HCT116 (cell line): ENCODE measurements around the gene UBTD2. TPM values are rescaled to one million over a fixed set of nuclear protein-coding genes. Genes with fewer than 3 reads are reported as not detected.

Experiments used
- ATAC-seq: fragments of 200-7000 bp; cut with Tn5 transposase; 2 replicates; pipeline ENCODE4 v1.9.1; 2020; ENCODE audit warnings: mild to moderate bottlenecking, moderate library complexity
- BruUV-seq: library from RNA; stranded (reverse); fragments of 400-500 nt; replicated peaks from 2 replicates; lab custom pipeline; 2021; lab: Mats Ljungman, UMichigan
- CTCF ChIA-PET: fragments of 300-600 bp; sonication (Branson Sonifier 250); formaldehyde crosslinking; loops from one replicate; lab custom pipeline; 2021; ENCODE audit warnings: antibody characterized with exemption; lab: Charles Lee
- POLR2A ChIA-PET: fragments of 300-600, 350-600 bp; sonication (Branson Sonifier 250); formaldehyde crosslinking; loops from one replicate; lab custom pipeline; 2021; ENCODE audit warnings: antibody characterized with exemption; lab: Charles Lee
- RAD21 ChIA-PET, 2 experiments: fragments of 300-600 bp; sonication (Branson Sonifier 250); formaldehyde crosslinking; loops; one replicate each; lab custom pipeline; 2023; ENCODE audit warnings: low total read pairs in 2 of 2; ENCODE audit not compliant: uncharacterized antibody in 2 of 2, unreplicated experiment in 2 of 2, low non-redundant PET in 1 of 2; lab: Charles Lee
- DNase-seq: peaks from one replicate; pipeline ENCODE4 v3.0.0-alpha.2; 2010; ENCODE audit warnings: low read depth, low spot score
- H2AFZ ChIP-seq: fragments of 200-600 bp; shearing (Covaris generic), sonication (generic); 2 replicates; pipeline ENCODE4 v1.6.1; 2017; ENCODE audit warnings: low read depth, mixed run types, mixed read lengths, antibody characterized with exemption, low read length; ENCODE audit not compliant: poor library complexity, severe bottlenecking
- H3K27ac ChIP-seq: 2 replicates; pipeline ENCODE4 v1.5.1; 2012; ENCODE audit warnings: low read depth, low read length
- H3K27me3 ChIP-seq: fragments of 200-600 bp; sonication (generic); 2 replicates; pipeline ENCODE4 v1.6.1; 2016; ENCODE audit warnings: mixed run types, low read length, mixed read lengths; ENCODE audit not compliant: insufficient read depth
- H3K36me3 ChIP-seq, 2 experiments: fragments of 200-500 bp in 1 of 2; fragments of 200-600 bp in 1 of 2; sonication (Bioruptor generic) in 1 of 2; sonication (generic) in 1 of 2; 2 replicates each; pipeline versions ENCODE4 v1.5.1 to v1.6.1; 2014 to 2016; ENCODE audit warnings: low read length in 2 of 2, inconsistent platforms in 1 of 2, mixed read lengths in 1 of 2, mixed run types in 1 of 2; ENCODE audit not compliant: insufficient read depth in 2 of 2, control insufficient read depth in 1 of 2
- H3K4me1 ChIP-seq, 2 experiments: fragments of 200-600 bp in 1 of 2; sonication (generic) in 1 of 2; 2 replicates each; pipeline versions ENCODE4 v1.5.1 to v1.6.1; 2012 to 2017; ENCODE audit warnings: low read length in 2 of 2, inconsistent platforms in 1 of 2, mild to moderate bottlenecking in 1 of 2, mixed read lengths in 1 of 2, mixed run types in 1 of 2, moderate library complexity in 1 of 2; ENCODE audit not compliant: insufficient read depth in 2 of 2, control insufficient read depth in 1 of 2
- H3K4me2 ChIP-seq: fragments of 200-600 bp; sonication (generic); 2 replicates; pipeline ENCODE4 v1.6.1; 2017; ENCODE audit warnings: mixed run types, low read length, mixed read lengths
- H3K4me3 ChIP-seq, 2 experiments: fragments of 200-600 bp in 1 of 2; sonication (generic) in 1 of 2; replicated peaks in 1 of 2; 2 replicates each; pipeline ENCODE4 v1.5.1; 2011 to 2016; ENCODE audit warnings: low read length in 2 of 2, control low read depth in 1 of 2, low read depth in 1 of 2, mild to moderate bottlenecking in 1 of 2, mixed read lengths in 1 of 2, mixed run types in 1 of 2
- H3K79me2 ChIP-seq: fragments of 200-600 bp; sonication (generic); 2 replicates; pipeline ENCODE4 v1.6.1; 2017; ENCODE audit warnings: mild to moderate bottlenecking, mixed run types, low read length, moderate library complexity, mixed read lengths; ENCODE audit not compliant: insufficient read depth
- H3K9ac ChIP-seq: fragments of 200-600 bp; sonication (generic); 2 replicates; pipeline ENCODE4 v1.6.1; 2016; ENCODE audit warnings: low read length, mixed read lengths
- H3K9me2 ChIP-seq: fragments of 200-600 bp; sonication (generic), shearing (Covaris generic); 2 replicates; pipeline ENCODE4 v1.6.1; 2017; ENCODE audit warnings: mixed run types, mild to moderate bottlenecking, moderate library complexity; ENCODE audit not compliant: insufficient read depth
- H3K9me3 ChIP-seq, 2 experiments: fragments of 200-500 bp in 1 of 2; fragments of 200-600 bp in 1 of 2; sonication (Bioruptor generic) in 1 of 2; sonication (generic) in 1 of 2; 2 replicates each; pipeline ENCODE4 v1.6.1; 2014 to 2017; ENCODE audit warnings: low read length in 2 of 2, mixed read lengths in 2 of 2, inconsistent platforms in 1 of 2, low read depth in 1 of 2, mild to moderate bottlenecking in 1 of 2, mixed run types in 1 of 2, moderate library complexity in 1 of 2; ENCODE audit not compliant: control insufficient read depth in 1 of 2, insufficient read depth in 1 of 2
- H4K20me1 ChIP-seq: fragments of 200-600 bp; sonication (generic), shearing (Covaris generic); 2 replicates; pipeline ENCODE4 v1.6.1; 2017; ENCODE audit warnings: mixed run types, mild to moderate bottlenecking, moderate library complexity; ENCODE audit not compliant: insufficient read depth
- CEBPB ChIP-seq: IDR thresholded peaks from 2 replicates; pipeline ENCODE4 v1.6.1; 2012; ENCODE audit warnings: low read depth
- CTCF ChIP-seq, 3 experiments: fragments of 200-600 bp in 1 of 3; sonication (generic) in 1 of 3; IDR thresholded peaks in 2 of 3; conservative IDR thresholded peaks in 1 of 3; 2 replicates each; pipeline ENCODE4 v1.5.1; 2012 to 2017; ENCODE audit warnings: low read depth in 2 of 3, low read length in 2 of 3, antibody characterized with exemption in 1 of 3, borderline replicate concordance in 1 of 3, control low read depth in 1 of 3, mild to moderate bottlenecking in 1 of 3, mixed read lengths in 1 of 3, mixed run types in 1 of 3, moderate library complexity in 1 of 3; ENCODE audit not compliant: insufficient read depth in 1 of 3
- EGR1 ChIP-seq: IDR thresholded peaks from 2 replicates; pipeline ENCODE4 v1.6.1; 2012; ENCODE audit warnings: low read depth
- ELF1 ChIP-seq: IDR thresholded peaks from 2 replicates; pipeline ENCODE4 v1.6.1; 2012; ENCODE audit warnings: low read depth, borderline replicate concordance
- EZH2 ChIP-seq: fragments of 200-600 bp; sonication (generic); IDR thresholded peaks from 2 replicates; pipeline ENCODE4 v1.6.1; 2017; ENCODE audit warnings: antibody characterized with exemption, mixed run types
- EZH2phosphoT487 ChIP-seq: fragments of 200-600 bp; IDR thresholded peaks from 2 replicates; pipeline ENCODE4 v1.6.1; 2018; ENCODE audit warnings: antibody characterized with exemption, borderline replicate concordance
- JUND ChIP-seq: IDR thresholded peaks from 2 replicates; pipeline ENCODE4 v1.6.1; 2012
- MAX ChIP-seq: IDR thresholded peaks from 2 replicates; pipeline ENCODE4 v1.6.1; 2012
- POLR2A ChIP-seq: IDR thresholded peaks from 2 replicates; pipeline ENCODE4 v1.7.0; 2011; ENCODE audit warnings: borderline replicate concordance; ENCODE audit not compliant: insufficient read depth, insufficient read length; ENCODE audit errors: extremely low read depth
- POLR2AphosphoS5 ChIP-seq: IDR thresholded peaks from 2 replicates; pipeline ENCODE4 v1.6.1; 2011; ENCODE audit warnings: mild to moderate bottlenecking, low read depth, low read length, moderate library complexity
- SIN3A ChIP-seq: IDR thresholded peaks from 2 replicates; pipeline ENCODE4 v1.6.1; 2012; ENCODE audit warnings: low read depth
- SP1 ChIP-seq: IDR thresholded peaks from 2 replicates; pipeline ENCODE4 v1.6.1; 2012; ENCODE audit warnings: low read depth
- SRF ChIP-seq: IDR thresholded peaks from 2 replicates; pipeline ENCODE4 v1.6.1; 2012; ENCODE audit warnings: low read depth
- TCF7L2 ChIP-seq: IDR thresholded peaks from 2 replicates; pipeline ENCODE4 v1.7.0; 2011; ENCODE audit warnings: borderline replicate concordance, inconsistent platforms; ENCODE audit not compliant: insufficient read depth, insufficient read length; ENCODE audit errors: extremely low read depth
- YY1 ChIP-seq: IDR thresholded peaks from 2 replicates; pipeline ENCODE4 v1.6.1; 2011; ENCODE audit warnings: low read length, low read depth, moderate library complexity, mild to moderate bottlenecking; ENCODE audit not compliant: insufficient replicate concordance; ENCODE audit errors: extremely low read depth
- ZBTB33 ChIP-seq: IDR thresholded peaks from 2 replicates; pipeline ENCODE4 v1.6.1; 2011; ENCODE audit warnings: mild to moderate bottlenecking, low read length, moderate library complexity; ENCODE audit not compliant: insufficient replicate concordance; ENCODE audit errors: extremely low read depth
- ZFX ChIP-seq: fragments of 450-650 bp; IDR thresholded peaks from 2 replicates; pipeline ENCODE4 v1.6.1; 2017
- ZNF274 ChIP-seq: fragments of 200-500 bp; sonication (Bioruptor generic); IDR thresholded peaks from 2 replicates; pipeline ENCODE4 v1.6.1; 2014; ENCODE audit warnings: mild to moderate bottlenecking, low read depth, low read length, inconsistent platforms
- intact Hi-C: fragments of 100-400 bp; cut with micrococcal nuclease; formaldehyde crosslinking; loops from 2 replicates; pipeline ENCODE4 v1.10.0; 2022
- total RNA-seq: library from RNA; stranded (reverse); gene quantifications from one replicate; pipeline ENCODE4 v1.2.1, GENCODE V29; 2021; ENCODE audit not compliant: unreplicated experiment

The UBTD2 gene
- total RNA-seq, 1 experiment from 2014 or later, result 15.9 TPM

DNA sequence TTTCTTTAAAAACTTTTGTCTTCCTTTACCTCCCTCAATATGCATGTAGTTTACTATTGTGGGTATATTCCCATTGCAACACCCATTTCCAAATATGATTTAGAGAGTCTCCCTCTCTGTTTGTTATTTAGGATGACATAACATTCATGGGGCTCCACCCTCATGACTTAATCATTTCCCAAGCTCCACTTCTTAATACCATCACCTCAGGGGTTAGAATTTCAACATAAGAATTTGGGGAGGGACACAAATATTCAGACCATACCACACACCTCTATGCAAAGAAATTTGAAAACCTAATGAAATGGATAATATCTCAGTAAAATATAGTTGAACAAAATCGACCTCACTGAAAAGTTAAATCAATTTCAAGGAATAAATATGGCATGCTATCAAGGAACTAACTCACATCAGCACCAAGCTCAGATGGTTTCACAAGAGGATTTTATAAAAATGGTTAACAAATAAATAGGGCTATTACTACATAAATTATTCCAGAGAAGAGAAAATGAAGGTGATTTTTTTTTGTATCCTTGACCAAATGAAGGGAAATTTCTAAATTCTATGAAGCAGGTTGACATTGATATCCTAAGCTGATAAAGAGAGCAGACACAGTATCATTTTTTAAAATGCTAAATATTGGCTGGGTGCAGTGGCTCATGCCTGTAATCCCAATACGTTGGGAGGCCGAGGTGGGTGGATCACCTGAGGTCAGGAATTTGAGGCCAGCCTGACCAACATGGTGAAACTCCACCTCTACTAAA, 20.2 kb upstream of the UBTD2 start (continued):
- TF ChIP-seq CTCF (IDR thresholded peaks at IDR 0.05 in 2 of 3, conservative IDR thresholded peaks at IDR 0.05 in 1 of 3; ENCODE audit: borderline replicate concordance in 1 of 3, insufficient read depth in 1 of 3, low read depth in 2 of 3, low read length in 2 of 3) (no peak), TCF7L2 (no peak), MAX (no peak)

DNA sequence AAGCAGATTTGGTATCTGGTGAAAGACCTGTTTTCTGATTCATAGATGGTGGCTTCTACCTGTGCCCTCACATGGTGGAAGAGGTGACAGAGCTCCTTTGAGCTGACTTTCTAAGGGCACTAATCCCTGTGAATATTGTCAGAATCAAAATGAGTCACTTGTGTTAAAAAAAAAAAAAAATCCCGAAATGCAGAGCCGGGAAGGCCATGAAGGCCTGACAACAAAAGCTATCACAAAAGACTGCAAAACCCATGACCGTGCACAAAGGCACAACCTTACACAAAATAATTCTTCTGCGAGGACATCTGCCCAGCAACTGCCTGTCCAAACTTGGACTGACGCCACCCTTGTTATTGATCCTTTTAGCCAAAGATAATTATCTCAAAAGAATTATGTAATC, 19.6 kb upstream of the UBTD2 start:
- Histone ChIP-seq H3K4me3 (no peak overlapping the region), H3K4me1 (peaks cover 21 to 27% of the 10 kb centered on the region in 2 experiments), H3K27ac (peak overlapping the region; percentile 24; the same call in 1 of the 2 replicates), H3K9me3 (0 out of 4 replicates have a peak, but pooled peaks cover 0 to 4% of the 10 kb centered on the region in 2 experiments), H4K20me1 (no peaks in the 10 kb centered on the region), H3K27me3 (no peaks in the 10 kb centered on the region), H3K36me3 (no peaks in the 10 kb centered on the region), H3K9ac (0 out of 2 replicates have a peak overlapping the region, but pooled peaks have one; percentile 2), H3K9me2 (no peaks in the 10 kb centered on the region), H3K4me2 (peak overlapping the region; percentile 33), H2AFZ (peak overlapping the region; percentile 72), H3K79me2 (no peaks in the 10 kb centered on the region)
- ATAC-seq (peak; percentile 54), DNase-seq (peak; percentile 60)
- ChIA-PET CTCF (interaction anchor here (2.8 kb wide), 1 partner anchor 10 kb away, joined by 10 read pairs; no protein-coding TSS in a partner anchor), POLR2A (interaction anchor here (1.9 to 2.7 kb wide), 2 partner anchors 10 to 18 kb away, joined by 5 to 6 read pairs; no protein-coding TSS in a partner anchor), RAD21 (interaction anchor here in 1 of 2 experiments (0.7 kb wide), 1 partner anchor 20 kb away, joined by 3 read pairs; no protein-coding TSS in a partner anchor)
- intact Hi-C loops, result no loop called here
- no TSS peak for BruUV-seq
- TF ChIP-seq POLR2AphosphoS5 (no peak), ZFX (no peak), EGR1 (no peak), SIN3A (no peak; the same call in 1 of the 2 replicates), ZNF274 (no peak), ZBTB33 (no peak), SP1 (0 out of 2 replicates have a peak, but pooled peaks have one; percentile 29), SRF (0 out of 2 replicates have a peak, but pooled peaks have one; percentile 29), YY1 (no peak), MAX (peak; percentile 29; the same call in 1 of the 2 replicates), JUND (peak; percentile 26; the same call in 1 of the 2 replicates), CEBPB (no peak), EZH2 (no peak), TCF7L2 (no peak), EZH2phosphoT487 (no peak), POLR2A (no peak), ELF1 (no peak)
